HG03280 (cell line): ENCODE measurements around the gene SMARCC1.

Source experiments
- ATAC-seq: cut with Tn5 transposase; IDR thresholded peaks from one replicate; pipeline ENCODE4 v1.9.1; 2021; ENCODE audit warnings: mild to moderate bottlenecking, moderate library complexity; ENCODE audit not compliant: unreplicated experiment

SMARCC1 gene

DNA sequence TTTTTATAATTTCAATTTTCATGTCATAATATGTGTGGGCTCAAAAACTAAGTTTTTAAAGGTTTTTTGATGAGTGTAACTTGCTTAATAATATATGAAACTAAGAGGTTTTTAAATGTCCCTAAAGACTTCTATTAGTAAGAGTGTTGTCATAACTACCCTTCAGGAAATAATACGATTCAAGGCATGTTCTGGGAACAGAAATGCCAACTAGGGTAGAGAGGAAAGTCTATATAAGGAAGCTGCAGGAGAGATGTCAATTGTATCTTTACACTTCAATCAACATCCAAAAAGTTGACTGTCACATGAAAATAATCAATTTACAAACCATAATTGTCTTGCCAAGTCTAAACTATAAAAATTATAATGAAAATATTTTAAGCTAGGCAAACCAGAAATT lies 76.3 kb downstream of the SMARCC1 start:
- ATAC-seq: no peak

DNA sequence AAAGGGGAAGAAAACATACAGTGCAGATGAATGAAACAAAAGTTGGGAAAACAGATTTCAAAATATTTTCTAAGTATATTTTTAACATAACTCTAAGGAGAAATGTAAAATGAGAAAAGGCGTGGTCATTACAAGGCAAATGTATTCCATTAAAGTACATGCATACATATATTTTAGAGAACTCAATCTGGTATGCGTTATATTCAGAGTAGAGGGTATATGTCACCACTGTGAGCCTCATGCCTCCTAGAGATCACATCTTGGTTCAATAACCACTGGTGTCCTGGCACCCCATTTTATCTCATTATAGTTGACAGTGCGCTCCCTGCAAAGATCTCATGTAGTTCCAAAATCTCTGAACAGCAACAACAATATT lies 77.5 kb downstream of the SMARCC1 start:
- ATAC-seq: no peak

DNA sequence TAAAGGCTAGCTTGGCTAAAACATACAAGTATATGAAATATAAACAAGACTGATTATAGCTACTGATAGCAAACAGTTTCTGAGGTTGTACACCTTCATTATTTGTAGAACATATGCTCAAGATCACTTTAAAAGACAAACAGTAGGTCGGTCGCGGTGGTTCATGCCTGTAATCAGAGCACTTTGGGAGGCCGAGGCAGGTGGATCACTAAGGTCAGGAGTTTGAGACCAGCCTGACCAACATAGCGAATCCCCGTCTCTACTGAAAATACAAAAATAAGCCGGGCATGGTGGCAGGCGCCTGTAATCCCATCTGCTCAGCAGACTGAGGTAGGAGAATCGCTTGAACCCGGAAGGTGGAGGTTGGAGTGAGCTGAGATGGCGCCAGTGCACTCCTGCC lies 80.3 kb downstream of the SMARCC1 start:
- ATAC-seq: no peak

DNA sequence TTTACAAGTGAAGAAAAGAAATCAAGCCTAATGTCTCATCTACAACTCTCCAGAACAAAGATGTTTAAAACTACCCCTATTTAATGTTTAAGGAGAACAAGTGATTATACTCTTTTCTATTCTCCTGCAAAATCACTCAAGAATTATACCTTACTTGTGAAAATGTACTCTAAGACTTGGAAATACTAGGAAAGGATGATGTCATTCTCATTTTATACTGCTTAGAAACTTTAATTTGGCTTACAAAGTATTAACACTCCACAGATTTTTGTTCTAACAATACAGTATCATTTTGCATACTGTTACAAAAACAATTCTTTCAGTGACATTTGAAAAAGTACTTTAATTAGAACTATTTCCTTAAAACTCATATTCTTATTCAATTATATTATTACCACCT lies 89.5 kb downstream of the SMARCC1 start:
- ATAC-seq: no peak

DNA sequence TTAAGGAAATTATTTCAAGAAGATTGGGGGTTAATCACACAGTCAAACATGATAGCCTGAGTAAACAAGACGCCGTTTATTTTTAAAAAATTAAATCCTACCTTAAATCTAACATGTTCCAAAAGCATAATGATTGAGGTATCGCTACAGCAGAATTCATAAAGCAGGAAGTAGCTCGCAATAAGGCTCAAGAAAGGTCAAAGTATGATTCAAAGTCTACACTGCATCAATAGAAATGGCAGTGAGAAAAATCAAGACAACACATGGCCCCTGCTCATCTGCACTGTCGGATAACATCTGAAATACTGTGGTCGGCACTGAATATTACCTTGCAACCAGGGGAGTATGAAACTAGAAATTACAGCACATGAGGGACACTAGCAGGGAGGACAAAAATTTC lies 93.2 kb downstream of the SMARCC1 start:
- ATAC-seq: no peak

DNA sequence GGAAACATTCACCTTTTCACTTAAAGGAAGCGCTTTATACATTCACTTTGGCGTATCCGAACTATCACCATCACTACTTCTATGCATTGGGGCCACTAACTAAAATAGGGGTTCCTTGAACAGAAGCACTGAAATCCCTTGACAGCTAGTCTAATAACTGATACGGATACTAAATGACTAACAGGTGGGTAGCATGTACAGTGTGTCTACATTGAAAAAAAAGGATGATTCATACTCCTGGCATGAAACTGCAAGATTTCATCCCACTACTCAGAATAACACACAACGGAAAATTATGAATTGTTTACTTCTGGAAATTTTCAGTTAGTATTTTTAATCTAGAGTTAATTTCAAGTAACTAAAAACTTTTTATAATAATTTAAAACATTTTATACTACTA lies 96.7 kb downstream of the SMARCC1 start:
- ATAC-seq: no peak

DNA sequence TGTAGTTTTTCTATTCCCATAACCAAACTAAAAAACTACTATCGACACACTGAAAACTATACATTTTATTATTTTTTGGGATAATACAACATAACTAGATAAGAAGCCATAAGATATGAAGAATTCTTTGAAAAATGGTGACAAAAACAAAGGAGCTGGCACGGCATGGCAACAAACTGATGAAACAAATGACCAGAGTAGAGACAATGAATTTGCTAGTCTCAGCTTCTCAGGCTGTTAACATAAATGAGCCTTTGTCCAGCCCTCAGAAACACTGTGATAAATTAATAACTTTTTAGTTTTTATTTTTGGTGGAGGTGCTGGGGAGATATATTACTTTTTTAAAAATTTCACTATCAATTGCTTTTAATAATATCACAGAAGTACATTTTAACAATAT lies 100.7 kb downstream of the SMARCC1 start:
- ATAC-seq: no peak

DNA sequence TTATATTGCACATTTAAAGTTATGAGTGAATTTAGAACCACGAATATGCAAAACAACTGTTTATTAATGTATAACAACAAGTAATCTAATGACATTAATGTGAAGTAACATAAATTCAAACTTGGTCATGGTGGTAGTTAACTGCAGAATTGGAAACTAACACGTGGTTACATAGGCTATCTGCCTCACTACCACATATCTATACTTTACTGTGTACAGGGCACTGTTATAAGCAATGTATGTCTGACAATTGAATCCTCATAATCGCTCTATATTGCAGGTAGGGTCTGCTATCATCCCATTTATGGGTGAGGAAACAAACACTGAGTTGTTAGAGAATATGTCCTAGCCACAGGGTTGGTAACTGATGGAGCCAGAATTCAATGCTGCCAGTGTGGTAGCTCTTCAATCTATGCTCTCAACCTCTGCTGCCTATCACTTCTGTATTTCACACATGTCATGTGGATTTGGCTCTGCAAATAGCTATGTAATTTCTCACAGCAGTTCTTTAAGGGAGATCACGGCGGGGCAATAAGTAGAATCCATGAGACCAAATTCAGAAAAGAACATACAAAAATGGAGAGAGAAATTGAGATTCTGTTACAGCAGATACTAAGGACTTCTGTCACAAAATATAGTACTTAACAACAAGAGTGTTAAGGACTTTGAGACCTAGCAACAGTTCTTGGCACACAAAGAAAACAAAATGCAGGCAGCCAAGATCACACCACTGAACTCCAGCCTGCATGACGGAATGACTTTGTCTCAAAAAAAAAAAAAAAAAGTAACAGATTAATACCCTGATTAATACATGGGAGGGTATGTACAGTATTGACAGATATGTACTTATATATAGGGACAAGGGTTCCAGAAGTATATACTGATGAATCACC lies 103.0 kb downstream of the SMARCC1 start:
- no peak for ATAC-seq

DNA sequence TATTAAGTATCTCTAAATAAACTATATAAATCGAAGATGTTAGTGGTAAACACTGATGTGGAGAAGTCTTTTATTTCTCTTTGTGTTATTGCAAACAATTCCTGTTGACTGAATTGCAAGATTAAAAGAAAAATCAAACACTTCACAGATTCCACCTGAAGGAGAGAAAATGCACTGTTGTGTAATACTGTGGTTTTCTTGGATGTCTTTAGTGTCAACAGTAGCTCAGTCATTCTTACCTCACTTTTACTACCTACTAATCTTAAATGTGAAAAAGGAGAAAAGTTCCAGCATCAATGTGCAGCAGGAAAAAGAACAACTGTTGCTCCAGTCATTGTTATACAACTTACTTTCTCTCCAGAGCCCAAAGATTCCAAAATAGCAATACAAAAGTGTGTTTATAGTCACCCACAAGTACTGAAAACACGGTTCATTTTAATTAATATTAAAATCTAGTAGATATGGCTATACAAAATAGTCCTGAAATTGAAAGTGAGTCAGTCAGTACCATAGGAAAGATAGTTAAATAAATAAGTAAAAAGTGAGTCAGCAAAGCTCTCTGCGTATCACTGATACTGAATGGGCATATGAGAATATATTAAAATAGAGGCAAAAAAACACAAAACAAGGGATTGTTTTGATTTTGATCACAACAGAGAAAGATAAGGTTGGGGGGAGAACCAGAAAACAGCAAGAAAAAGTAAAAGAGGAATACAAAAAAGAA lies 112.5 kb downstream of the SMARCC1 start:
- ATAC-seq: no peak

DNA sequence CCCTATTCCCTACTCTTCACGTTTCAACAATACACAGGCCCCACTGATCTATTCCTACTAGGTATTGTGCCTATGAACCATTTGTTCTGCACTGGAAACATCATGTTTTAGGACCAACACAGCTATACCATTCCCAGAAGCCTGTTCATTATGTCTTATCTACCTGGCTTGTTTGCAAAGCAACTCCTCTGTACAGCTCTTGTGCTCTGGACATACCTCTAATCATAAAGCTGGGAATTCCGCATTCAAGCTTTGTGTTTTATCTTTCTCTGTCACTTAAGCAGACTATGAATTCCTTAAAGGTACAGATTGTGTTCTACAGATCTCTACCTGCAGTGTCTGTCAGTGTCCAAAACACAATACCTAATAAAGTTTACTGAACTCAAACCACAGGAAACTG lies 115.6 kb downstream of the SMARCC1 start:
- no peak for ATAC-seq

DNA sequence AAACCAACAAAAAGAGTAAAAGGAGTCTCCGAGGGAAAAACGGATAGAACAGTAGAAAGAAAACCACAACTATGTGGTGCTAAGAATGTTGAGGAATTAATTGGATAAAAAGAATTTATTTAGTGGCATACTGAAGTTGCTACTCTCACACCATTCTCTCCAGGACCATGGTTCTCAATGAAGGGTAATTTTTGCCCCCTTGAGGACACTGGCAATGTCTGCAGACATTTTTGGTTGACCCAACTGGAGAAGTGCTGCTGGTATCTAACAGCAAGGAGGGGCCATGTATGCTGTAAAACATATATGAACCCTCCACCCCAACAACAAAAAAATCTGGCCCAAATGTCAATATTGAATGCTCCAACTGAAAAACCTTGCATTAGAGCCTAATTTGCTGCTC lies 117.2 kb downstream of the SMARCC1 start:
- ATAC-seq: no peak

DNA sequence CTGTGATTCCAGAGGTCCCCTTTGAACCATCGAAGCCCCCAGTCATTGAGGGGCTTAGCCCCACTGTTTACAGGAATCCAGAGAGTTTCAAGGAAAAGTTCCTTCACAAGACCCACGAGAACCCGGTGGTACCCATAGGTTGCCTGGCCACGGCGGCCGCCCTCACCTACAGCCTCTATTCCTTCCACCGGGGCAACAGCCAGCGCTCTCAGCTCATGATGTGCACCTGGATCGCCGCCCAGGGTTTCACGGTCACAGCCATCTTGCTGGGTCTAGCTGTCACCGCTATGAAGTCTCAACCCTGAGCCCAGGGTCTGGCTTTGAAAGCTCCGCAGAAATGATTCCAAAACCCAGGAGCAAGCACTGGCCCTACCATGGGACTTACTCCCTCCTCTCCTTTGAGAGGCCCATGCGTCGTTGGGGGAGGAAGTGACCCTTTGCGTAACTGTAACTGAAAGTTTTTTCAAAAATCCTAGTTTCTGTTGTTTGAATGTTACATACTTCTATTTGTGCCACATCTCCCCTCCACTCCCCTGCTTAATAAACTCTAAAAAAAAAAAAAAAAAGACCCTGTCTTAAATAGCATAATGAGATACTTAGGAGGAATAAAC lies 118.0 kb downstream of the SMARCC1 start:
- no peak for ATAC-seq

DNA sequence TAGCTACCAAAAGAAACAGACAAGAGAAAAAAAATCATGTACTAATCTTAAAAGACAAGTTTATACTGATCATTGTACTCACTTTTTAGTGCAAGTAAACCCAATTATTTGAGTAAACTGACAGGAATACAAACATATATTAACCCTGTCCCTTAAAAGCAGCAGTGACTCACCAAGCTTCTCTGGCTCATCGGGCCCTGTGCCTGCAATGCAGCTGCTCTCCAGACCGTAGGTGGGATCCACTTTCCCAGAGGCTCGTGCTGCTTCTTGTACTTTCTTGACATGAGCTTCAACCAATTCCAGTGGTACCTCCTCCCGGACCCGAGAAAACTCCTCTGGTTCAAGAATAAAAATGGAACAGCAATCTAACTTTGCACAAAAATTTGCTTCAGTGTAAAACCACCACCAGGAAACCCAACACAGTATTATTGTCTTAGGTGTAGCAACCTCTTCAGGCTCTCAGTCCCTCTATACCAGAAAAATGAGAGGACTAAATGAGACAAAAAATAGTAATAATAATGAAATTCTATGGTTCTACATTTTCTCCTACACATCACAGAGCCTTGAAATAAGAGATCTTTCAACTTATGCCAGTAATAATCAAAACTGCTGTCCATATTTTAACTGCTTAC lies 120.5 kb downstream of the SMARCC1 start:
- ATAC-seq: no peak

DNA sequence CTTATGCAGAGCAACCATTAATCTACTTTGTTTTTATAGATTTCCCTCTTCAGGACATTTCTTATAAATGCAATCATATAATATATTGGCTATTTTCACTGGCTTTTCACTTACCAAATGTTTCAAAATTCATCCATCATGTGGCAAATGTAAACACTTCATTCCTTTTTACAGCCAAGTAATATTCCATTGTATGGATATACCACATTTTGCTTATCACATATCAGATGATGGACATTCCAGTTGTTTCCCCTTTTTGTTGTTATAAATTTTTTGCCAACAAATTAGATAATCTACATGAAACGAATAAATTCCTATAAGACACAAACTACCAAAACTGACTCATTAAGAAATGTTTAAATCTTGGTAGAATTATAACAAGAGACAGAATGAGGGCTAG lies 123.2 kb downstream of the SMARCC1 start:
- ATAC-seq: no peak

DNA sequence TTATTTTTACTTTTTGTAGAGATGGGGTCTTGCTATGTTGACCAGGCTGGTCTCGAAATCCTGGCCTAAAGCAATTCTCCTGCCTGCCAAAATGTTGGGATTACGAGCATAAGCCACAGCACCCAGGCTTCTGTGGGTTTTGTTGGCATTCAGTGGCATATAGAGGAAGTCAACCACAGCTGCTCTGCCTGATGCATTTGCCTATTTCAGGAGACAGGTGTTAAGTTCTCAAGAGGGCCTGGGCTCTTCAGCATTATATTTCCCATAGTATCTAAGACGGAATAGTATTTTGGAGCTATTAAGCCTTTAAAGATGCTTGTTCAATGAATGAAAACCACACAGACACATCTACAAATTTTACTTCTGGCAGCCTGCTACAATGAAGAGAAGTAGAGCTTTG lies 129.6 kb downstream of the SMARCC1 start:
- no peak for ATAC-seq

DNA sequence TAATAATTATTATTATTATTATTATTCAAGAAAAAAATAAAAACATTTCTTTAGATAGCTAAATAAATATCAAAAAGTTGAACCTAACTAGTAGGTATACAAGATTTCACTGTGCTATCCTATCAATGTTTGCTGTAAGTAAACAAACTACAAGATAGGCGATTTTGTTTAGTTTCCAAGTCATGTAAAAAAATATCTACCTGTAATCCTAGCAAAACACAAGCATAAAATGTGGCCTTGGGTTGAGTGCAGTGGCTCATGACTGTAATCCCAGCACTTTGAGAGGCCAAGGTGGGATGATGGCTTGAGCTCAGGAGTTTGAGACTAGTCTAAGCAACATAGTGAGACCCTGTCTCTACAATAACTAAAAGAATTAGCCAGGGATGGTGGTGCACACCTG lies 131.4 kb downstream of the SMARCC1 start:
- ATAC-seq: no peak

DNA sequence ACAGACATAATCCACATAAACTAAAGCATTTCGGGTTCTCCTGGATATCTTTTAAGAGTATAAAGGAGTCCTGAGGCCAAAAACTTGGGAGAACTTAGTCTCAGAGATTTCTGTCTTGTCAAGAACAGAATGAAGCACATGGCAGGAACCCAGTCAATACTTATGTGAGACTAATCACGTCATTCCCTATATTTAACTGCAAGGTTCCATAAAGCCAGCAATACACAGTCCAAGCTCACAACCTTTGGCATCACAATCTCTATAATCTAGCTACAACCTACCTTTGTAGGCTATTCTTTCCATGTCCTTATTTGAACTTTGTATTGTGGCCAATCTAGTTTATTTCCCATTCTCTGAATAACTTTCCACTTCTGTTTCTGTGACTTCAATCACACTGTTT lies 134.1 kb downstream of the SMARCC1 start:
- no peak for ATAC-seq

DNA sequence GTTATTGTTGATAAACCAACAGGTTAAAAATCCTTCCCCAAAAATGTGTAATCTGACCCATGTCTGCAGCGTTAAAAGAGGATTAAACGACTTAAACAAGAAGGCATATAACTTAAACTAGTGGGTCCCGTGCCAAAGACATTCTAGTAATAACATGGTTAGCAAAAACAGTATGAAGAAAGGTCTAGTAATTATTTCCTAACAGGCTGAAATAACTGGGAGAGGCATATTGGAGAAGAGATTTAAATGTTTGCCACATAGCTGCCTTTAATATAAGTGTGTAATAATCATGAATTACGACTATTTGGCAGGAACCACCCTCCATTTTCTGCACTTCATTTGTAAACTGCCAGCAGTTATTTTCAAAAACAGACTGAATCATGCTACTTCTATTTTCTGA lies 135.3 kb downstream of the SMARCC1 start:
- no peak for ATAC-seq

DNA sequence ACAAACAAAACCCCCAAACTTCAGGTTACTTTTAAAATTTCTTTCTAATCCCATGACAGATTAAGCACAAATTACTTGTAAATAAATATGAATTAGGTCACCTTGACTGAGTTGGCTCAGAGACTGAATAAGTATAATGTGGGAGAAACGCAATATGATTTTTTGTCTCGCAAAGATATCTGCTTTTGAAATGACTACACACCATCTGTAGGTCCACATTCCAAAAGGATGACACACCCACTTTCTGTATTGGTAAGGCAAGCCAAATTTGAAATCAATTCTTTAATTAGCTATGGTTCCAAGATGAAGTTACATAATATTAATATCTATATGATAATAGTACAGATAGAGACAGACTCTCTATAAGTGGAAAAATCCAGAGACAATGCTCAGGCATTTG lies 136.1 kb downstream of the SMARCC1 start:
- ATAC-seq: no peak

DNA sequence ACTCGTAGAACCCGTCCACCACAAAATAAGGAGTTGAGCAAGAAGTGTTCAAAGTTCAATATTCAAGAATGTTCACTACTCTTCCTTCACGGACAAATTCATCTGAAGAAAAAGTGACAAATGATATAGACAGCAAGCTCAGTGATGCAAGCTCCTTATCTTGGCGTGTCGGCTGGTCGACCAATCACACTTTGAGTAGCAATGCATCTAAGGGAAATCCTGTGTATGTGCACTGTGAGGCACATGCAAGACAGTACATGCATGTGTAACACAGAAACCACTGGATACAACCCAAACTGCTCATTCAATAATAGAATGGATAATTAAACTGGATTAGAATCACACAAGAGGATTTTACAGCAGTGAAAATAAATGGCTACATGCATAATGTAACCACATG lies 138.6 kb downstream of the SMARCC1 start:
- no peak for ATAC-seq

DNA sequence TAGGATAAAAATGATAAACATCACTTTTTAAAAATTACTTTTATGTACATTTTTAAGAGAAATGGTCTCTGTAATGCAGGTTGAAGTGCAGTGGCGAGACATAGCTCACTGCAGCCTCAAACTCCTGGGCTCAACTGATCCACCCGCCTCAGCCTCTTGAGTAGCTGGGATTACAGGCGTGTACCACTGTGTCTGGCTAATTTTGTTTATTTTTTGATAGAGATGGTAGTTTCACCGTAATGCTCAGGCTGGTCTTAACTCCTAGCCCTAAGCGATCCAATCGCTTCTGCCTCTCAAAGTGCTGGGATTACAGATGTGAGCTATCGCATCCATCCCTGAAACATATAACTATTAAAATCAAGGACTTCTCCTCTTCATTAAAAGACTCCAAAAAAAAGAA lies 140.0 kb downstream of the SMARCC1 start:
- no peak for ATAC-seq

DNA sequence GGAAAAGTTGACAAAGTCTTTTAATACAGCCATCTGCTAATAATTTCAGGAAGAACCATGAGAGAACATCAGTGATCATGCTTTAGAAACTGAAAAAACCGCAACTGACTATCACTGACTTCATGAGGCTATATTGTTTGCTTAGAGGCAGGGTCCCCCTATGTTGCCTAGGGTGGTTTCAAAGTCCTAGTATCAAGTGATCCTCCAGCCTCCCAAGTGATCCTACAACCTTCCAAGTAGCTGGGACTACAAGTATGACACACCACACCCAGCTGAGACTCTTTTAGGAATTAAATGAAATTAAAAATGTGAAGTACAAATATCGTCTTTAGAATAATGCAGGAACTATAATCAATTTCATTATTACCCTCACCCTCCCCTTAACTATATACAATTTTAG lies 144.8 kb downstream of the SMARCC1 start:
- no peak for ATAC-seq
